Nephron (organoid): Measurements from ENCODE around the gene TMEM129.

Source experiments
- H3K27ac Mint-ChIP-seq, 3 experiments: 2 replicates each; pipeline ENCODE4 v1.8.0; 2020; ENCODE audit warnings: mixed read lengths in 3 of 3, mild to moderate bottlenecking in 2 of 3, moderate library complexity in 1 of 3
- H3K27me3 Mint-ChIP-seq: 2 replicates; pipeline ENCODE4 v1.8.0; 2021; ENCODE audit warnings: low read depth, mild to moderate bottlenecking, moderate library complexity, mixed read lengths
- H3K36me3 Mint-ChIP-seq: 2 replicates; pipeline ENCODE4 v1.8.0; 2020; ENCODE audit warnings: low read depth, mixed read lengths
- H3K4me1 Mint-ChIP-seq: 2 replicates; pipeline ENCODE4 v1.8.0; 2020; ENCODE audit warnings: mixed read lengths
- H3K4me3 Mint-ChIP-seq, 3 experiments: 2 replicates each; pipeline ENCODE4 v1.8.0; 2020; ENCODE audit warnings: mild to moderate bottlenecking in 3 of 3, mixed read lengths in 3 of 3, moderate library complexity in 2 of 3
- H3K9me3 Mint-ChIP-seq: 2 replicates; pipeline ENCODE4 v1.8.0; 2020; ENCODE audit warnings: mixed read lengths
- TF ChIP-seq, protein P1 (sequence below), 3 experiments: fragments of 200-600 bp; sonication (generic); IDR thresholded peaks; one replicate each; pipeline ENCODE4 v1.5.0; 2021; ENCODE audit warnings: antibody characterized with exemption in 3 of 3; ENCODE audit not compliant: unreplicated experiment in 3 of 3

Gene TMEM129

DNA sequence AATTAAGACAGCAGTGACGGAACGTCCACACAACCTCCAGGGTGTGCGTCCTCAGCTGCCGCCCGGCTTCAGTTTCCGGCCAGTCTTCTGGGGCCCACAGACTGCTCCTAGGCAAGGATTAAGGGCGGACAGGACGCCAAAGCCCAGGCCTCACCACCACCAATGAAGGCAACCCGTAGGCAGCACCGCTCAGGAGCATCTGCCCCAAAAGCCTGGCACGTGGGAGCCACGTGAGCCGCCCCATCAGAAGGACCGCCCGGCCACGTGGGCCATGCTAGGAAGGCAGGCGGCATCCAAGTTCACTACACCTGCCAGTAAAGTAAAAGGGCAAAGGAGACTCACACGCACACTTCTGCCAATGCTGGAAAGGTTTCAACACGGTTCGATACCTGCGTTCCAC, 51.3 kb downstream of the TMEM129 start:
- no peak overlapping the region for H3K27ac Mint-ChIP-seq
- H3K4me3 Mint-ChIP-seq = no peak overlapping the region
- TF ChIP-seq, protein P1, sequence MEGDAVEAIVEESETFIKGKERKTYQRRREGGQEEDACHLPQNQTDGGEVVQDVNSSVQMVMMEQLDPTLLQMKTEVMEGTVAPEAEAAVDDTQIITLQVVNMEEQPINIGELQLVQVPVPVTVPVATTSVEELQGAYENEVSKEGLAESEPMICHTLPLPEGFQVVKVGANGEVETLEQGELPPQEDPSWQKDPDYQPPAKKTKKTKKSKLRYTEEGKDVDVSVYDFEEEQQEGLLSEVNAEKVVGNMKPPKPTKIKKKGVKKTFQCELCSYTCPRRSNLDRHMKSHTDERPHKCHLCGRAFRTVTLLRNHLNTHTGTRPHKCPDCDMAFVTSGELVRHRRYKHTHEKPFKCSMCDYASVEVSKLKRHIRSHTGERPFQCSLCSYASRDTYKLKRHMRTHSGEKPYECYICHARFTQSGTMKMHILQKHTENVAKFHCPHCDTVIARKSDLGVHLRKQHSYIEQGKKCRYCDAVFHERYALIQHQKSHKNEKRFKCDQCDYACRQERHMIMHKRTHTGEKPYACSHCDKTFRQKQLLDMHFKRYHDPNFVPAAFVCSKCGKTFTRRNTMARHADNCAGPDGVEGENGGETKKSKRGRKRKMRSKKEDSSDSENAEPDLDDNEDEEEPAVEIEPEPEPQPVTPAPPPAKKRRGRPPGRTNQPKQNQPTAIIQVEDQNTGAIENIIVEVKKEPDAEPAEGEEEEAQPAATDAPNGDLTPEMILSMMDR (IDR thresholded peaks at IDR 0.05; ENCODE audit: unreplicated experiment in 3 of 3) = no peak
- peaks cover 5% of the 10 kb centered on the region for H3K27me3 Mint-ChIP-seq
- no peaks in the 10 kb centered on the region for H3K9me3 Mint-ChIP-seq
- no peaks in the 10 kb centered on the region for H3K36me3 Mint-ChIP-seq
- H3K4me1 Mint-ChIP-seq = no peaks in the 10 kb centered on the region

DNA sequence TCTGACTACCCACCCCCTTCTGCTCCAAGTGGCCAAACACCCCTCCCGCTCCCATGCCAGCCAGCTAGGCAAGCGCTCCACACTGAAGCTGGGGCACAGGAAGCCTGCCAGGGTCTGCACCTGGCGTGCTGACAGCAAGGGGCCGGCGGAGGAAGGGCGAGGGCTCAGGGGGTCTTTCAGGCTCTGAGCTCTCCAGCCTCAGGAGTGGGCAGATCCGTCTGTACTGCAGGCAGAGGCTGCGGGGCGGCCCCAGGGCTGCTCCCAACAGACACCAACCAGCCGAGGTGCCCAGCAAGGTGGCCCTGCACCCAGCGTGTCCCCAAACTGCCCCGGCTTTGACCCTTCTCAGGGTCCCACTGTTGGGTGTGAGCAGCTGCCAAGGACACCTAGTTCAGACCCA, 51.9 kb downstream of the TMEM129 start:
- no peak overlapping the region for H3K27ac Mint-ChIP-seq
- H3K9me3 Mint-ChIP-seq = no peaks in the 10 kb centered on the region
- H3K4me1 Mint-ChIP-seq = no peaks in the 10 kb centered on the region
- H3K36me3 Mint-ChIP-seq = no peaks in the 10 kb centered on the region
- H3K27me3 Mint-ChIP-seq = peaks cover 4% of the 10 kb centered on the region
- TF ChIP-seq, protein P1 (IDR thresholded peaks at IDR 0.05; ENCODE audit: unreplicated experiment in 3 of 3) = no peak
- H3K4me3 Mint-ChIP-seq = no peak overlapping the region

- TF ChIP-seq, protein P1 (IDR thresholded peaks at IDR 0.05; ENCODE audit: unreplicated experiment in 3 of 3) = no peak
- H3K36me3 Mint-ChIP-seq = no peaks in the 10 kb centered on the region
- H3K4me1 Mint-ChIP-seq = no peaks in the 10 kb centered on the region
- H3K4me3 Mint-ChIP-seq = no peak overlapping the region
- H3K27me3 Mint-ChIP-seq = peaks cover 4% of the 10 kb centered on the region
- H3K9me3 Mint-ChIP-seq = no peaks in the 10 kb centered on the region
- H3K27ac Mint-ChIP-seq = no peak overlapping the region
Observed at GRCh38 chr4:1668488-1668840, 52.7 kb downstream of the TMEM129 start.

DNA sequence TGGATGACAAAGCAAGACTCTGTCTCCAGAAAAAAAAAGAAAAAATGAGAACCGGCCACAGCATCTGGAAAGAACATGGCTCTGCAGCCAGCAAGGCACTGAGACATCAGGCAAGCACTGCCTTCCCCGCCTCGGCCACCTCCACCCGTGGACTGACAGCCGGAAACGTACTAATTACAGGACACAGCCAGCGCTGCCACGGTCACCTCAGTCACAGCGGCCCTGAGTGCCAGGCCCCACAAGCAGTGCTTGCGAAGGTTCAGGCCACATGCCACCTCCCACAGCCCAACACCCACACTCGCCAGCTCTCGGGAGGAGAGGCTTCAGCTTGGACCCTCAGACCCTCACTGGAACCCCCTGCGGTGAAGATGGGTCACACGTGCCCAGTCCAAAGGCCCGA, 53.9 kb downstream of the TMEM129 start:
- Mint-ChIP-seq H3K4me3 (no peak overlapping the region), H3K9me3 (no peaks in the 10 kb centered on the region), H3K27me3 (peaks cover 4% of the 10 kb centered on the region), H3K4me1 (no peaks in the 10 kb centered on the region), H3K36me3 (no peaks in the 10 kb centered on the region), H3K27ac (no peak overlapping the region)
- TF ChIP-seq, protein P1 (IDR thresholded peaks at IDR 0.05; ENCODE audit: unreplicated experiment in 3 of 3) = no peak

GRCh38 chr4:1666391-1666790, 54.7 kb downstream of the TMEM129 start:
- no peaks in the 10 kb centered on the region for H3K9me3 Mint-ChIP-seq
- H3K4me1 Mint-ChIP-seq = no peaks in the 10 kb centered on the region
- H3K4me3 Mint-ChIP-seq = no peak overlapping the region
- TF ChIP-seq, protein P1 (IDR thresholded peaks at IDR 0.05; ENCODE audit: unreplicated experiment in 3 of 3) = no peak
- H3K27me3 Mint-ChIP-seq = peaks cover 4% of the 10 kb centered on the region
- no peaks in the 10 kb centered on the region for H3K36me3 Mint-ChIP-seq
- no peak overlapping the region for H3K27ac Mint-ChIP-seq
